Measurements from ENCODE around the gene TUSC7.

The TUSC7 gene

GRCh38 chr3:116709479-116709878 is at the start of gene TUSC7:
TSS of gene TUSC7 (plus strand) at chr3:116709779.
- TF ChIP-seq GATA3 (IDR thresholded peaks at IDR 0.05; ENCODE audit: low read depth, low read length) (no peak), GATA2 (IDR thresholded peaks at IDR 0.05; ENCODE audit: low read depth, low read length) (no peak)

- no peak for TF ChIP-seq GATA2 (IDR thresholded peaks at IDR 0.05; ENCODE audit: low read depth, low read length)
- no peak for TF ChIP-seq GATA3 (IDR thresholded peaks at IDR 0.05; ENCODE audit: low read depth, low read length)
Observed at GRCh38 chr3:116661196-116661595, 48.4 kb upstream of the TUSC7 start.

- TF ChIP-seq GATA2 (IDR thresholded peaks at IDR 0.05; ENCODE audit: low read depth, low read length) (no peak), GATA3 (IDR thresholded peaks at IDR 0.05; ENCODE audit: low read depth, low read length) (no peak)
Observed at GRCh38 chr3:116663161-116664110, 46.1 kb upstream of the TUSC7 start.

GRCh38 chr3:116667324-116667723 is 42.3 kb upstream of the TUSC7 start:
- TF ChIP-seq GATA3 (IDR thresholded peaks at IDR 0.05; ENCODE audit: low read depth, low read length) (no peak), GATA2 (IDR thresholded peaks at IDR 0.05; ENCODE audit: low read depth, low read length) (no peak)

- TF ChIP-seq GATA2 (IDR thresholded peaks at IDR 0.05; ENCODE audit: low read depth, low read length) (no peak), GATA3 (IDR thresholded peaks at IDR 0.05; ENCODE audit: low read depth, low read length) (no peak)
Observed at GRCh38 chr3:116667791-116668190, 41.8 kb upstream of the TUSC7 start.

GRCh38 chr3:116669576-116669975 is 40.0 kb upstream of the TUSC7 start:
- TF ChIP-seq GATA2 (IDR thresholded peaks at IDR 0.05; ENCODE audit: low read depth, low read length) (no peak), GATA3 (IDR thresholded peaks at IDR 0.05; ENCODE audit: low read depth, low read length) (no peak)

- TF ChIP-seq GATA3 (IDR thresholded peaks at IDR 0.05; ENCODE audit: low read depth, low read length), result no peak
- no peak for TF ChIP-seq GATA2 (IDR thresholded peaks at IDR 0.05; ENCODE audit: low read depth, low read length)
Observed at GRCh38 chr3:116671151-116671550, 38.4 kb upstream of the TUSC7 start.

- TF ChIP-seq GATA3 (IDR thresholded peaks at IDR 0.05; ENCODE audit: low read depth, low read length), result no peak
- TF ChIP-seq GATA2 (IDR thresholded peaks at IDR 0.05; ENCODE audit: low read depth, low read length), result no peak
Observed at GRCh38 chr3:116678853-116679252, 30.7 kb upstream of the TUSC7 start.

GRCh38 chr3:116691041-116691440 is 18.5 kb upstream of the TUSC7 start:
- TF ChIP-seq GATA3 (IDR thresholded peaks at IDR 0.05; ENCODE audit: low read depth, low read length) (no peak), GATA2 (IDR thresholded peaks at IDR 0.05; ENCODE audit: low read depth, low read length) (no peak)

GRCh38 chr3:116701070-116701469 is 8.5 kb upstream of the TUSC7 start:
- TF ChIP-seq GATA2 (IDR thresholded peaks at IDR 0.05; ENCODE audit: low read depth, low read length), result no peak
- TF ChIP-seq GATA3 (IDR thresholded peaks at IDR 0.05; ENCODE audit: low read depth, low read length), result no peak

- TF ChIP-seq GATA3 (IDR thresholded peaks at IDR 0.05; ENCODE audit: low read depth, low read length) (no peak), GATA2 (IDR thresholded peaks at IDR 0.05; ENCODE audit: low read depth, low read length) (no peak)
Observed at GRCh38 chr3:116702334-116702733, 7.2 kb upstream of the TUSC7 start.

GRCh38 chr3:116707531-116707930 is 2.0 kb upstream of the TUSC7 start:
- TF ChIP-seq GATA3 (IDR thresholded peaks at IDR 0.05; ENCODE audit: low read depth, low read length) (no peak), GATA2 (IDR thresholded peaks at IDR 0.05; ENCODE audit: low read depth, low read length) (no peak)

GRCh38 chr3:116716490-116716889 is 6.9 kb downstream of the TUSC7 start:
- no peak for TF ChIP-seq GATA3 (IDR thresholded peaks at IDR 0.05; ENCODE audit: low read depth, low read length)
- TF ChIP-seq GATA2 (IDR thresholded peaks at IDR 0.05; ENCODE audit: low read depth, low read length), result no peak

- TF ChIP-seq GATA2 (IDR thresholded peaks at IDR 0.05; ENCODE audit: low read depth, low read length) (no peak), GATA3 (IDR thresholded peaks at IDR 0.05; ENCODE audit: low read depth, low read length) (no peak)
Observed at GRCh38 chr3:116717566-116717965, 8.0 kb downstream of the TUSC7 start.

- TF ChIP-seq GATA3 (IDR thresholded peaks at IDR 0.05; ENCODE audit: low read depth, low read length) (no peak), GATA2 (IDR thresholded peaks at IDR 0.05; ENCODE audit: low read depth, low read length) (no peak)
Observed at GRCh38 chr3:116728454-116728853, 18.9 kb downstream of the TUSC7 start.
